GM12878 (cell line): ENCODE data around the gene SYNJ2.

Experiments
- ATF7 ChIP-seq: fragments of 450-650 bp; IDR thresholded peaks from 2 replicates; pipeline ENCODE4 v1.6.1; 2016; ENCODE audit warnings: low read depth, mild to moderate bottlenecking
- CTCF ChIP-seq, 3 experiments: IDR thresholded peaks in 2 of 3; conservative IDR thresholded peaks in 1 of 3; 2 replicates each; pipeline ENCODE4 v1.5.1; 2011; ENCODE audit warnings: low read depth in 3 of 3, low read length in 3 of 3, mild to moderate bottlenecking in 3 of 3, control low read depth in 2 of 3, moderate library complexity in 2 of 3, inconsistent platforms in 1 of 3, mixed read lengths in 1 of 3; ENCODE audit not compliant: control insufficient read depth in 2 of 3, insufficient read depth in 1 of 3; ENCODE audit errors: extremely low read depth in 1 of 3
- MEF2A ChIP-seq: IDR thresholded peaks from 2 replicates; pipeline ENCODE4 v1.6.1; 2011; ENCODE audit warnings: low read depth, mild to moderate bottlenecking, low read length, moderate library complexity; ENCODE audit not compliant: insufficient read depth
- TAF1 ChIP-seq: IDR thresholded peaks from 2 replicates; pipeline ENCODE4 v1.6.1; 2011; ENCODE audit warnings: mild to moderate bottlenecking, low read depth, low read length, borderline replicate concordance

GRCh38 chr6:158068893-158069799, 87.5 kb downstream of the SYNJ2 start:
- TF ChIP-seq MEF2A, result no peak
- TF ChIP-seq CTCF (IDR thresholded peaks at IDR 0.05 in 2 of 3, conservative IDR thresholded peaks at IDR 0.05 in 1 of 3; ENCODE audit: control insufficient read depth in 2 of 3, extremely low read depth in 1 of 3, insufficient read depth in 1 of 3, low read depth in 3 of 3, low read length in 3 of 3), result no peak
- no peak for TF ChIP-seq TAF1
- TF ChIP-seq ATF7, result no peak
